DMS 273 (cell line): ENCODE data around the gene TRMT10B.
"Not testable (repeated sequence)": the region's sequence is repeated elsewhere in the genome, so short reads cannot be mapped to it uniquely, and the experiment has no call there.

Experiments
- DNase-seq: peaks from one replicate; lab custom pipeline; 2025; ENCODE audit not compliant: unreplicated experiment; lab: John Stamatoyannopoulos, UW

Gene TRMT10B

GRCh38 chr9:37751186-37751585 is 2.4 kb upstream of the TRMT10B start:
- no peak for DNase-seq

- not testable (repeated sequence) for DNase-seq
These were observed 1.9 kb upstream of the TRMT10B start for GRCh38 chr9:37751704-37752103.

- DNase-seq = not testable (repeated sequence)
These were observed 1.5 kb upstream of the TRMT10B start for GRCh38 chr9:37752112-37752511.

- no peak for DNase-seq
These were observed 740 bp upstream of the TRMT10B start for GRCh38 chr9:37752642-37753488.

- no peak for DNase-seq
These were observed 5.1 kb downstream of the TRMT10B start for GRCh38 chr9:37758747-37759146.

- no peak for DNase-seq
These were observed 7.0 kb downstream of the TRMT10B start for GRCh38 chr9:37760416-37761161.

- no peak for DNase-seq
These were observed 7.9 kb downstream of the TRMT10B start for GRCh38 chr9:37761511-37761910.

GRCh38 chr9:37765263-37765662 is 11.7 kb downstream of the TRMT10B start:
- not testable (repeated sequence) for DNase-seq

- DNase-seq = no peak
These were observed 15.7 kb downstream of the TRMT10B start for GRCh38 chr9:37769306-37769705.

GRCh38 chr9:37769995-37770394 is 16.4 kb downstream of the TRMT10B start:
- no peak for DNase-seq

- no peak for DNase-seq
These were observed 21.8 kb downstream of the TRMT10B start for GRCh38 chr9:37775216-37775919.

GRCh38 chr9:37776328-37776727 is 22.7 kb downstream of the TRMT10B start:
- DNase-seq = no peak

GRCh38 chr9:37778534-37778933 is 24.9 kb downstream of the TRMT10B start:
- no peak for DNase-seq

- DNase-seq = no peak
These were observed 30.6 kb downstream of the TRMT10B start for GRCh38 chr9:37784291-37784615.

GRCh38 chr9:37784616-37785483 is 31.2 kb downstream of the TRMT10B start, which contains the start of gene EXOSC3:
Gene EXOSC3, minus strand, starts transcription at chr9:37785064. Its CDS starts 20 bp downstream, at chr9:37785044.
- DNase-seq = peak; percentile 96

GRCh38 chr9:37787059-37787458 is 33.5 kb downstream of the TRMT10B start:
- no peak for DNase-seq

GRCh38 chr9:37788332-37788731 is 34.7 kb downstream of the TRMT10B start:
- no peak for DNase-seq

- DNase-seq = no peak
These were observed 36.5 kb downstream of the TRMT10B start for GRCh38 chr9:37790096-37790495.

- no peak for DNase-seq
These were observed 38.5 kb downstream of the TRMT10B start for GRCh38 chr9:37792122-37792521.

GRCh38 chr9:37796232-37796631 is 42.6 kb downstream of the TRMT10B start:
- DNase-seq = no peak

GRCh38 chr9:37798677-37799076 is 45.1 kb downstream of the TRMT10B start:
- no peak for DNase-seq
